Epidermal melanocyte (primary cell): ENCODE data around the gene KRTAP5-4.
A peak's percentile ranks its signal among the peaks of the same experiment; 100 is the strongest.
"Not testable (repeated sequence)": the region's sequence is repeated elsewhere in the genome, so short reads cannot be mapped to it uniquely, and the experiment has no call there.

Source experiments
- DNase-seq: peaks from one replicate; pipeline ENCODE4 v3.0.0; 2011; ENCODE audit warnings: low spot score; ENCODE audit not compliant: insufficient read length

The KRTAP5-4 gene

GRCh38 chr11:1637628-1638027, 15.7 kb upstream of the KRTAP5-4 start:
- DNase-seq = no peak

GRCh38 chr11:1636291-1636950, 14.5 kb upstream of the KRTAP5-4 start:
- no peak for DNase-seq

- DNase-seq = no peak
Observed at GRCh38 chr11:1633864-1634263, 11.9 kb upstream of the KRTAP5-4 start.

- DNase-seq = no peak
Observed at GRCh38 chr11:1632053-1632714, 10.2 kb upstream of the KRTAP5-4 start.

- no peak for DNase-seq
Observed at GRCh38 chr11:1631066-1631568, 9.2 kb upstream of the KRTAP5-4 start.

- DNase-seq = no peak
Observed at GRCh38 chr11:1630271-1630670, 8.3 kb upstream of the KRTAP5-4 start.

GRCh38 chr11:1629326-1630185, 7.6 kb upstream of the KRTAP5-4 start, which contains the start of gene KRTAP5-5:
TSS of gene KRTAP5-5 (plus strand) at chr11:1629775. CDS start at chr11:1629841, 66 bp downstream.
- DNase-seq = no peak

GRCh38 chr11:1628506-1629325, 6.8 kb upstream of the KRTAP5-4 start:
- DNase-seq = peak; percentile 61

- no peak for DNase-seq
Observed at GRCh38 chr11:1625541-1625940, 3.6 kb upstream of the KRTAP5-4 start.

GRCh38 chr11:1624621-1625020, 2.7 kb upstream of the KRTAP5-4 start:
- no peak for DNase-seq

GRCh38 chr11:1623716-1624115, 1.8 kb upstream of the KRTAP5-4 start:
- no peak for DNase-seq

GRCh38 chr11:1619449-1619848, 2.5 kb downstream of the KRTAP5-4 start:
- DNase-seq = no peak

GRCh38 chr11:1618231-1618630, 3.7 kb downstream of the KRTAP5-4 start:
- no peak for DNase-seq

- DNase-seq = no peak
Observed at GRCh38 chr11:1608363-1608762, 13.6 kb downstream of the KRTAP5-4 start, which contains the start of gene KRTAP5-3. TSS of gene KRTAP5-3 (minus strand) at chr11:1608463. CDS start at chr11:1608385, 78 bp downstream.

GRCh38 chr11:1607901-1608300, 14.0 kb downstream of the KRTAP5-4 start:
- DNase-seq = not testable (repeated sequence)

- not testable (repeated sequence) for DNase-seq
Observed at GRCh38 chr11:1607156-1607845, 14.6 kb downstream of the KRTAP5-4 start.

- not testable (repeated sequence) for DNase-seq
Observed at GRCh38 chr11:1605923-1606322, 16.0 kb downstream of the KRTAP5-4 start.

- DNase-seq = no peak
Observed at GRCh38 chr11:1604711-1605110, 17.2 kb downstream of the KRTAP5-4 start.

GRCh38 chr11:1604181-1604580, 17.8 kb downstream of the KRTAP5-4 start:
- no peak for DNase-seq

GRCh38 chr11:1603629-1604028, 18.3 kb downstream of the KRTAP5-4 start:
- no peak for DNase-seq
